Measurements from ENCODE around the gene CPT2.

GRCh38 chr1:53210352-53210751 lies 13.7 kb downstream of the CPT2 start:
- TF ChIP-seq CTCF (IDR thresholded peaks at IDR 0.05) (no peak), POLR2AphosphoS5 (IDR thresholded peaks at IDR 0.05) (no peak)

Measured in transverse colon (tissue), 4 donors.